Measurements from ENCODE around the gene CACNG4.
"Not testable (repeated sequence)": the region's sequence is repeated elsewhere in the genome, so short reads cannot be mapped to it uniquely, and the experiment has no call there.

The CACNG4 gene

DNA sequence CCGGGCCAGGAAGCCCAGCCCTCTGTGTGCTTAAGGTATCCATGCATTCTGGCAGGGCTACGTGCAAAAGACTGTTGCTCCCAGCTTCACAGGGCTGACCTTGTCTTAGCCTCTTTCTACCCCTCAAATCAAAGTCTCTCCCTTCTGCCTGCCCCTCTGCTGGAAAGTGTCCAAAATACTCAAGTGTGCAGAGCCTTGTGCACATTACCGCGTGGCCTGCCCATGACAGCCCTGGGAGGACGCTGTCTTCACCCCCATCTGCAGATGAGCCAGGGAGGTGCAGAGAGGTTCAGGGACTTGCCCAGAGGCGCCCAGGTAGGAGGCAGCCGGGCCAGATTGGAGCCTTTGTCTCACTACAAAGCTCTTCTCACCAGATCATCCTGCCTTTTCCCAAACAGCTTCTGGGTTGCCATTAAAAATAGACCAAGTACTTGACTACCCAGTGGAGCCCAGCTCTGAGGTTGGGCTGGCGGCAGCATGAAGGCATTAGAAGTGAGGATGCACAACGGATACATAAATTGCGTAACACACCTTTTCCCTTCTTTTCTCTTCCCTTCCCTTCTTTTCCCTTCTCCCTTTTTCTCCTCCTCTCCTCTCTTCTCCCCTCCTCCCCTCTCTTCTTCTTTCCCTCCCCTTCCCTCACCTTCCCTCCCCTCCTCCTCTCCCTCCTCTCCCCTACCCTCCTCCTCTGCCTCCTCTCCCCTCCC lies 3.5 kb downstream of the CACNG4 start:
- TF ChIP-seq, protein P1, sequence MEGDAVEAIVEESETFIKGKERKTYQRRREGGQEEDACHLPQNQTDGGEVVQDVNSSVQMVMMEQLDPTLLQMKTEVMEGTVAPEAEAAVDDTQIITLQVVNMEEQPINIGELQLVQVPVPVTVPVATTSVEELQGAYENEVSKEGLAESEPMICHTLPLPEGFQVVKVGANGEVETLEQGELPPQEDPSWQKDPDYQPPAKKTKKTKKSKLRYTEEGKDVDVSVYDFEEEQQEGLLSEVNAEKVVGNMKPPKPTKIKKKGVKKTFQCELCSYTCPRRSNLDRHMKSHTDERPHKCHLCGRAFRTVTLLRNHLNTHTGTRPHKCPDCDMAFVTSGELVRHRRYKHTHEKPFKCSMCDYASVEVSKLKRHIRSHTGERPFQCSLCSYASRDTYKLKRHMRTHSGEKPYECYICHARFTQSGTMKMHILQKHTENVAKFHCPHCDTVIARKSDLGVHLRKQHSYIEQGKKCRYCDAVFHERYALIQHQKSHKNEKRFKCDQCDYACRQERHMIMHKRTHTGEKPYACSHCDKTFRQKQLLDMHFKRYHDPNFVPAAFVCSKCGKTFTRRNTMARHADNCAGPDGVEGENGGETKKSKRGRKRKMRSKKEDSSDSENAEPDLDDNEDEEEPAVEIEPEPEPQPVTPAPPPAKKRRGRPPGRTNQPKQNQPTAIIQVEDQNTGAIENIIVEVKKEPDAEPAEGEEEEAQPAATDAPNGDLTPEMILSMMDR (conservative IDR thresholded peaks at IDR 0.05; ENCODE audit: low read depth, low read length) = no peak
- DNase-seq (ENCODE audit: low read depth) = no peak
- H3K4me3 ChIP-seq (ENCODE audit: low read depth, low read length) = no peak overlapping the region

DNA sequence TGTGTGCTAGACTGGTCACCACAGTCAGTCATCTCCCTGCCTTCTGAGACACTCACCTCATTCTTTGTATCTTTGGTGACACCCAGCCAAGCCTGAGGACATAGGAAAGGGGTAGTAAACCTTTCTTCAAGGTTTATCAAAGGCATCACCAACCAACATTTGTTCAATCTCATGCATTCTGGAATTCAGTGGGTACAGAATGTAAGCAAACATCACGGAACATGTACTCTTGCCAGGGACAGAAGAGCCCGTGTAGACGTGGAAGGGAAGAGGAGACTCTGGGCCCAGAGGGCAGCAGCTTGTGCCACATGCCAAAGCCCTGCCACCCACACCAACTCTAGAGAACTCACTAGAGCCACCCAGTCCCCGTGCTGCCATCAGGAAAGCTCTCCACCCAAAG lies 4.4 kb downstream of the CACNG4 start:
- DNase-seq (ENCODE audit: low read depth) = no peak
- TF ChIP-seq, protein P1 (conservative IDR thresholded peaks at IDR 0.05; ENCODE audit: low read depth, low read length) = no peak
- H3K4me3 ChIP-seq (ENCODE audit: low read depth, low read length) = no peak overlapping the region

GRCh38 chr17:66970140-66970539 lies 5.6 kb downstream of the CACNG4 start:
- TF ChIP-seq, protein P1 (conservative IDR thresholded peaks at IDR 0.05; ENCODE audit: low read depth, low read length) = no peak
- no peak overlapping the region for H3K4me3 ChIP-seq (ENCODE audit: low read depth, low read length)
- DNase-seq (ENCODE audit: low read depth) = no peak

GRCh38 chr17:66970797-66971196 lies 6.3 kb downstream of the CACNG4 start:
- TF ChIP-seq, protein P1 (conservative IDR thresholded peaks at IDR 0.05; ENCODE audit: low read depth, low read length) = no peak
- no peak overlapping the region for H3K4me3 ChIP-seq (ENCODE audit: low read depth, low read length)
- no peak for DNase-seq (ENCODE audit: low read depth)

GRCh38 chr17:66971264-66971663 lies 6.8 kb downstream of the CACNG4 start:
- DNase-seq (ENCODE audit: low read depth) = no peak
- TF ChIP-seq, protein P1 (conservative IDR thresholded peaks at IDR 0.05; ENCODE audit: low read depth, low read length) = no peak
- no peak overlapping the region for H3K4me3 ChIP-seq (ENCODE audit: low read depth, low read length)

GRCh38 chr17:66971730-66972441 lies 7.4 kb downstream of the CACNG4 start:
- no peak for DNase-seq (ENCODE audit: low read depth)
- TF ChIP-seq, protein P1 (conservative IDR thresholded peaks at IDR 0.05; ENCODE audit: low read depth, low read length) = no peak
- H3K4me3 ChIP-seq (ENCODE audit: low read depth, low read length) = no peak overlapping the region

DNA sequence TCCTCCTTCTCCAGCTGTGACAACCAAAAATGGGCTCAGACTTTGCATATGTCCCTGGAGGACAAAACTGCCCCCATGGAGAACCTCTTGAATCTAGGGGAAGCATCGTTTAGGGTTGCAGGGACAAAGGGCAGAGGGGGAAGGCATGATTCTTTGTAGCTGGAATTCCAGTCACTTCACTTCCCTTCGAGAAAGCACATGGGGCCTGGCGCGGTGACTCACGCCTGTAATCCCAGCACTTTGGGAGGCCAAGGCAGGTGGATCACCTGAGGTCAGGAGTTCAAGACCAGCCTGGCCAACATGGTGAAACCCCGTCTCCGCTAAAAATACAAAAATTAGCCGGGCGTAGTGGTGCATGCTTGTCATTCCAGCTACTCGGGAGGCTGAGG lies 7.9 kb downstream of the CACNG4 start:
- H3K4me3 ChIP-seq (ENCODE audit: low read depth, low read length); DNase-seq (ENCODE audit: low read depth): not testable (repeated sequence)
